Liver (tissue), 9 donors: Measurements from ENCODE around the gene SIPA1L3. TPM values are rescaled to one million over a fixed set of nuclear protein-coding genes. Genes with fewer than 3 reads are reported as not detected.

Source experiments
- DNase-seq: peaks from one replicate; pipeline ENCODE4 v3.0.0-alpha.2; 2017; ENCODE audit warnings: low spot score
- H3K27ac ChIP-seq, 2 donors: one replicate each; pipeline ENCODE4 v1.7.0; 2013; ENCODE audit warnings: inconsistent platforms in 2 of 2, low read length in 2 of 2, control low read depth in 1 of 2, low read depth in 1 of 2, mild to moderate bottlenecking in 1 of 2
- H3K27me3 ChIP-seq, 4 donors: one replicate each; pipeline versions ENCODE4 v1.6.1 to v1.7.0; 2013; ENCODE audit warnings: low read length in 3 of 4, inconsistent platforms in 1 of 4, mild to moderate bottlenecking in 1 of 4, moderate library complexity in 1 of 4; ENCODE audit not compliant: control insufficient read depth in 4 of 4, insufficient read depth in 4 of 4
- H3K36me3 ChIP-seq, 4 donors: one replicate each; pipeline versions ENCODE4 v1.6.1 to v1.7.0; 2013; ENCODE audit warnings: low read length in 3 of 4, mild to moderate bottlenecking in 3 of 4, low read depth in 1 of 4, moderate library complexity in 1 of 4; ENCODE audit not compliant: control insufficient read depth in 4 of 4, insufficient read depth in 3 of 4
- H3K4me1 ChIP-seq, 4 donors: one replicate each; pipeline versions ENCODE4 v1.6.1 to v1.7.0; 2013; ENCODE audit warnings: low read length in 3 of 4, mild to moderate bottlenecking in 3 of 4, moderate library complexity in 1 of 4; ENCODE audit not compliant: control insufficient read depth in 4 of 4, insufficient read depth in 4 of 4
- H3K4me3 ChIP-seq, 3 donors: one replicate each; pipeline versions ENCODE4 v1.6.1 to v1.7.0; 2013; ENCODE audit warnings: low read length in 3 of 3, control low read depth in 1 of 3, low read depth in 1 of 3, mild to moderate bottlenecking in 1 of 3
- H3K9ac ChIP-seq, 2 donors: one replicate each; pipeline ENCODE4 v1.7.0; 2013; ENCODE audit warnings: low read length in 2 of 2, mild to moderate bottlenecking in 2 of 2, moderate library complexity in 2 of 2, control low read depth in 1 of 2, low read depth in 1 of 2
- H3K9me3 ChIP-seq, 4 donors: one replicate each; pipeline versions ENCODE4 v1.6.1 to v1.7.0; 2013; ENCODE audit warnings: low read length in 3 of 4; ENCODE audit not compliant: control insufficient read depth in 4 of 4
- EGR1 ChIP-seq, 2 donors: IDR thresholded peaks; 2 replicates each; pipeline ENCODE4 v1.6.1; 2016 to 2018; ENCODE audit warnings: antibody characterized with exemption in 2 of 2, low read depth in 2 of 2
- FOXA1 ChIP-seq: IDR thresholded peaks from 2 replicates; pipeline ENCODE4 v1.6.1; 2016; ENCODE audit warnings: antibody characterized with exemption
- FOXA2 ChIP-seq: IDR thresholded peaks from 2 replicates; pipeline ENCODE4 v1.6.1; 2016; ENCODE audit warnings: antibody characterized with exemption
- GABPA ChIP-seq, 2 donors: IDR thresholded peaks in 1 of 2; conservative IDR thresholded peaks in 1 of 2; 2 replicates each; pipeline ENCODE4 v1.6.1; 2016; ENCODE audit warnings: antibody characterized with exemption in 2 of 2, mild to moderate bottlenecking in 1 of 2, moderate library complexity in 1 of 2
- HNF4A ChIP-seq, 2 donors: conservative IDR thresholded peaks; 2 replicates each; pipeline ENCODE4 v1.6.1; 2016; ENCODE audit warnings: antibody characterized with exemption in 2 of 2, mild to moderate bottlenecking in 2 of 2
- HNF4G ChIP-seq: IDR thresholded peaks from 2 replicates; pipeline ENCODE4 v1.6.1; 2016; ENCODE audit warnings: antibody characterized with exemption
- JUND ChIP-seq, 2 donors: IDR thresholded peaks; 2 replicates each; pipeline ENCODE4 v1.6.1; 2016; ENCODE audit warnings: antibody characterized with exemption in 2 of 2
- NR2F2 ChIP-seq: IDR thresholded peaks from 2 replicates; pipeline ENCODE4 v1.6.1; 2016; ENCODE audit warnings: antibody characterized with exemption
- RAD21 ChIP-seq, 2 donors: IDR thresholded peaks; 2 replicates each; pipeline ENCODE4 v1.6.1; 2016; ENCODE audit warnings: antibody characterized with exemption in 2 of 2, mild to moderate bottlenecking in 2 of 2
- RXRA ChIP-seq, 2 donors: IDR thresholded peaks; 2 replicates each; pipeline ENCODE4 v1.6.1; 2017 to 2018; ENCODE audit warnings: antibody characterized with exemption in 2 of 2, mild to moderate bottlenecking in 1 of 2
- SP1 ChIP-seq: IDR thresholded peaks from 2 replicates; pipeline ENCODE4 v1.6.1; 2018; ENCODE audit warnings: antibody characterized with exemption, mild to moderate bottlenecking
- TAF1 ChIP-seq: conservative IDR thresholded peaks from 2 replicates; pipeline ENCODE4 v1.6.1; 2016; ENCODE audit warnings: antibody characterized with exemption, mild to moderate bottlenecking
- YY1 ChIP-seq: IDR thresholded peaks from 2 replicates; pipeline ENCODE4 v1.6.1; 2016; ENCODE audit warnings: antibody characterized with exemption, mild to moderate bottlenecking
- WGBS: extraction: QIAGEN DNeasy Blood & Tissue Kit; methylation state at CpG from one replicate; pipeline ENCODE4 v1.1.7; 2013; 5-methylcytosine and 5-hydroxymethylcytosine counted together
- polyA plus RNA-seq, 2 donors: library from polyadenylated mRNA; stranded (reverse) in 1 of 2; unstranded in 1 of 2; fragments of 200-250 nt in 1 of 2; fragments of >200 nt in 1 of 2; fragmentation: Nextera tagmentation in 1 of 2; extraction: Ambion mirVana in 1 of 2; gene quantifications; one replicate each; pipeline versions ENCODE4 v1.2.1 to v1.2.3, GENCODE V29; 2013 to 2015
- total RNA-seq, 2 donors: library from RNA; depleted of rRNA; stranded (reverse); fragments of >200 nt; gene quantifications; one replicate each; pipeline ENCODE4 v1.2.3, GENCODE V29; 2014
- TF ChIP-seq, protein P1 (sequence below): IDR thresholded peaks from 2 replicates; pipeline ENCODE4 v1.6.1; 2016; ENCODE audit warnings: antibody characterized with exemption
- TF ChIP-seq, protein P2 (sequence below): IDR thresholded peaks from 2 replicates; pipeline ENCODE4 v1.6.1; 2016; ENCODE audit warnings: antibody characterized with exemption
- TF ChIP-seq, protein P3 (sequence below): fragments of 150-350 bp; IDR thresholded peaks from 2 replicates; pipeline ENCODE4 v1.5.1; 2017; ENCODE audit warnings: improper control_type of control experiment, low read depth, low read length; ENCODE audit not compliant: missing input control
- TF ChIP-seq, protein P4 (sequence below): IDR thresholded peaks from 2 replicates; pipeline ENCODE4 v1.6.1; 2016; ENCODE audit warnings: antibody characterized with exemption
- donor health status: healthy.
- donor health status: healthy.
- donor health status: healthy.
- donor health status: healthy.
- donor health status: healthy.

SIPA1L3 gene
- total and polyA plus RNA-seq, 4 donors, result 2.4 to 10.0 (median 4.4) TPM

DNA sequence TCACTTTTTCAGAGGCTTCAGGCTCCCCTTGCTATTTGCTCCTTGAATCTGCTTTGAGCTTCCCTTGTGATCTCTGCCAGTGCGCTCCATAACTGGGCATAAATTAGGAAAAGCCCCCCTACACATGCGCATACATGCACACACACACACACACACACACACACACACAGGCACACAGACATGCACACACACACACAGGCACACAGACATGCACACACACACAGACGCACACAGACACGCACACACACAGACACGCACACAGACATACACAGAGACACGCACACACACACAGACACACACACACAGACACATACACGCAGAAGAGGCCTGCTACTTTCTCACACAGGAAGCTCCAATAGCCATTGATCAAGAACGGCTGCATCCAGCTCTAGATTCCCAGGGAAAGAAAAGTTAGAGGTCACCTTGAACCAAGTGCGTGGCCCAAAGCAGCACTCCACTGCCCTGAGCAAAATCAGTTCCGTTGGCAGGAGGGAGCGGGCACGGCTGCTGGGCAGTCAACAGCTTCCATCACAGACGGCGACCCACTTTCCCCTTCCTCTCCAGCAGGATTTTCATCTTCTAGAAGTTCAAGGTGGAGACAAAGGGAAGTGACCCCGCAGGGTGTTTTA is 171.4 kb downstream of the SIPA1L3 start:
- Histone ChIP-seq H3K27ac (no peak overlapping the region), H3K9ac (no peak overlapping the region), H3K4me3 (no peak overlapping the region), H3K4me1 (peaks cover 0 to 5% (median 0%) of the 10 kb centered on the region in 4 donors), H3K36me3 (peaks cover 0 to 15% (median 3%) of the 10 kb centered on the region in 4 donors), H3K27me3 (no peaks in the 10 kb centered on the region), H3K9me3 (no peaks in the 10 kb centered on the region)
- WGBS, result 96% methylated on average over 15 of the region's 15 CpGs
- TF ChIP-seq FOXA1 (no peak), NR2F2 (no peak)
- TF ChIP-seq, protein P1, sequence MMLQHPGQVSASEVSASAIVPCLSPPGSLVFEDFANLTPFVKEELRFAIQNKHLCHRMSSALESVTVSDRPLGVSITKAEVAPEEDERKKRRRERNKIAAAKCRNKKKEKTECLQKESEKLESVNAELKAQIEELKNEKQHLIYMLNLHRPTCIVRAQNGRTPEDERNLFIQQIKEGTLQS, result no peak
- no peak for DNase-seq

DNA sequence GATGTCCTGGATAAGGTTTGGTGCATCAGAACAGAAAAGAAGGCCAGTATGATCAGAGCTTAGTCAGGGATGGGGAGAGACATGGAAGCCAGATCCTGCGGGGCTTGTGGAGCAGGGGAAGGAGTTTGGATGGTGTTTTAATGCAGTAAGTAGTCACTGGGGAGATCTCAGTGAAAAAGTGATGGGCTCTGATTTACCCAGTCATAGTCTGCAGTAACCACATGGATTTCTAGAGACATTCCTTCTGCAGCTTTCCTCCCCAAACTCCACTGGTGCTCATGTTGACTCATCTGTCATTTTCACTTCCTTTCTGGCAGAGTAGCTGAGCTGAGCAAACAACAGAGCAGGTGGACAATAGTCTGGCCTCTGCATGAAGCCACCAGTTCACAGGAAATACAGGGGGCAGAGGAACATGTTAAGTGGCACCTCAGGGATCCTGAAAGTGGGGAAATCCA is 172.9 kb downstream of the SIPA1L3 start:
- Histone ChIP-seq H3K9me3 (no peaks in the 10 kb centered on the region), H3K36me3 (peaks cover 0 to 15% (median 3%) of the 10 kb centered on the region in 4 donors), H3K9ac (no peak overlapping the region), H3K27me3 (no peaks in the 10 kb centered on the region), H3K4me3 (no peak overlapping the region), H3K4me1 (no peaks in the 10 kb centered on the region), H3K27ac (no peak overlapping the region)
- no peak for DNase-seq
- peak in 1 of 2 donors; percentile 32 for TF ChIP-seq RAD21 (IDR thresholded peaks at IDR 0.05)
- peak; percentile 35 for TF ChIP-seq FOXA2
- no peak for TF ChIP-seq TAF1
- WGBS, result 86% methylated on average over 1 of the region's 1 CpG

DNA sequence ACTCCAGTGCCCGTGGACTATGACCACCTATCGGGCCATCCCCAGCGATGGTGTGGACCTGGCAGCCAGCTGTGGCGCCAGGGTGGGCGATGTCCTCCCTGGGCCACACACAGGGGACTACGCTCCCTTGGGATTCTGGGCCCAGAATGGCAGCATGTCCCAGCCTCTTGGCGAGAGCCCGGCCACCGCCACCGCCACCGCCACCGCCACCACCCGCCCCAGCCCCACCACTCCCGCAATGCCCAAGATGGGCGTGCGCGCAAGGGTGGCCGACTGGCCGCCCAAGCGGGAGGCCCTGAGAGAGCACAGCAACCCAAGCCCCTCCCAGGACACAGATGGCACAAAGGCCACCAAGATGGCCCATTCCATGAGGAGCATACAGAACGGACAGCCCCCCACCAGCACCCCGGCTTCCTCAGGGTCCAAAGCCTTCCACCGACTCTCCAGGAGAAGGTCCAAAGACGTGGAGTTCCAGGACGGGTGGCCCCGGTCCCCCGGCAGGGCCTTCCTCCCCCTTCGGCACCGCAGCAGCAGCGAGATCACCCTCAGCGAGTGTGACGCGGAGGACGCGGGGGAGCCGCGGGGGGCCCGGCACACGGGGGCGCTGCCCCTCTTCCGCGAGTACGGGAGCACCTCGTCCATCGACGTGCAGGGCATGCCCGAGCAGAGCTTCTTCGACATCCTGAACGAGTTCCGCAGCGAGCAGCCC is 174.7 kb downstream of the SIPA1L3 start:
- Histone ChIP-seq H3K27ac (no peak overlapping the region), H3K36me3 (peaks cover 0 to 13% (median 3%) of the 10 kb centered on the region in 4 donors), H3K4me1 (no peaks in the 10 kb centered on the region), H3K9ac (no peak overlapping the region), H3K9me3 (no peaks in the 10 kb centered on the region), H3K4me3 (no peak overlapping the region), H3K27me3 (no peaks in the 10 kb centered on the region)
- WGBS, result 98% methylated on average over 51 of the region's 51 CpGs
- no peak for TF ChIP-seq JUND (IDR thresholded peaks at IDR 0.05)
- no peak for TF ChIP-seq YY1
- TF ChIP-seq, protein P2, sequence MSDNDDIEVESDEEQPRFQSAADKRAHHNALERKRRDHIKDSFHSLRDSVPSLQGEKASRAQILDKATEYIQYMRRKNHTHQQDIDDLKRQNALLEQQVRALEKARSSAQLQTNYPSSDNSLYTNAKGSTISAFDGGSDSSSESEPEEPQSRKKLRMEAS, result no peak
- no peak for TF ChIP-seq TAF1
- TF ChIP-seq HNF4G, result no peak
- TF ChIP-seq, protein P1, result no peak
- TF ChIP-seq HNF4A (conservative IDR thresholded peaks at IDR 0.05), result no peak
- TF ChIP-seq EGR1 (IDR thresholded peaks at IDR 0.05; ENCODE audit: low read depth in 2 of 2), result no peak
- no peak for TF ChIP-seq RXRA (IDR thresholded peaks at IDR 0.05)
- TF ChIP-seq GABPA (IDR thresholded peaks at IDR 0.05 in 1 of 2, conservative IDR thresholded peaks at IDR 0.05 in 1 of 2), result no peak
- TF ChIP-seq, protein P3, sequence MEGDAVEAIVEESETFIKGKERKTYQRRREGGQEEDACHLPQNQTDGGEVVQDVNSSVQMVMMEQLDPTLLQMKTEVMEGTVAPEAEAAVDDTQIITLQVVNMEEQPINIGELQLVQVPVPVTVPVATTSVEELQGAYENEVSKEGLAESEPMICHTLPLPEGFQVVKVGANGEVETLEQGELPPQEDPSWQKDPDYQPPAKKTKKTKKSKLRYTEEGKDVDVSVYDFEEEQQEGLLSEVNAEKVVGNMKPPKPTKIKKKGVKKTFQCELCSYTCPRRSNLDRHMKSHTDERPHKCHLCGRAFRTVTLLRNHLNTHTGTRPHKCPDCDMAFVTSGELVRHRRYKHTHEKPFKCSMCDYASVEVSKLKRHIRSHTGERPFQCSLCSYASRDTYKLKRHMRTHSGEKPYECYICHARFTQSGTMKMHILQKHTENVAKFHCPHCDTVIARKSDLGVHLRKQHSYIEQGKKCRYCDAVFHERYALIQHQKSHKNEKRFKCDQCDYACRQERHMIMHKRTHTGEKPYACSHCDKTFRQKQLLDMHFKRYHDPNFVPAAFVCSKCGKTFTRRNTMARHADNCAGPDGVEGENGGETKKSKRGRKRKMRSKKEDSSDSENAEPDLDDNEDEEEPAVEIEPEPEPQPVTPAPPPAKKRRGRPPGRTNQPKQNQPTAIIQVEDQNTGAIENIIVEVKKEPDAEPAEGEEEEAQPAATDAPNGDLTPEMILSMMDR, result no peak
- no peak for TF ChIP-seq FOXA2
- TF ChIP-seq FOXA1, result no peak
- TF ChIP-seq RAD21 (IDR thresholded peaks at IDR 0.05), result no peak
- no peak for TF ChIP-seq SP1
- TF ChIP-seq NR2F2, result no peak
- TF ChIP-seq, protein P4, sequence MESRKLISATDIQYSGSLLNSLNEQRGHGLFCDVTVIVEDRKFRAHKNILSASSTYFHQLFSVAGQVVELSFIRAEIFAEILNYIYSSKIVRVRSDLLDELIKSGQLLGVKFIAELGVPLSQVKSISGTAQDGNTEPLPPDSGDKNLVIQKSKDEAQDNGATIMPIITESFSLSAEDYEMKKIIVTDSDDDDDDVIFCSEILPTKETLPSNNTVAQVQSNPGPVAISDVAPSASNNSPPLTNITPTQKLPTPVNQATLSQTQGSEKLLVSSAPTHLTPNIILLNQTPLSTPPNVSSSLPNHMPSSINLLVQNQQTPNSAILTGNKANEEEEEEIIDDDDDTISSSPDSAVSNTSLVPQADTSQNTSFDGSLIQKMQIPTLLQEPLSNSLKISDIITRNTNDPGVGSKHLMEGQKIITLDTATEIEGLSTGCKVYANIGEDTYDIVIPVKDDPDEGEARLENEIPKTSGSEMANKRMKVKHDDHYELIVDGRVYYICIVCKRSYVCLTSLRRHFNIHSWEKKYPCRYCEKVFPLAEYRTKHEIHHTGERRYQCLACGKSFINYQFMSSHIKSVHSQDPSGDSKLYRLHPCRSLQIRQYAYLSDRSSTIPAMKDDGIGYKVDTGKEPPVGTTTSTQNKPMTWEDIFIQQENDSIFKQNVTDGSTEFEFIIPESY, result no peak
- no peak for DNase-seq
